ENCODE measurements around the gene OPRD1.
"Not testable (repeated sequence)": the region's sequence is repeated elsewhere in the genome, so short reads cannot be mapped to it uniquely, and the experiment has no call there.

OPRD1 gene

DNA sequence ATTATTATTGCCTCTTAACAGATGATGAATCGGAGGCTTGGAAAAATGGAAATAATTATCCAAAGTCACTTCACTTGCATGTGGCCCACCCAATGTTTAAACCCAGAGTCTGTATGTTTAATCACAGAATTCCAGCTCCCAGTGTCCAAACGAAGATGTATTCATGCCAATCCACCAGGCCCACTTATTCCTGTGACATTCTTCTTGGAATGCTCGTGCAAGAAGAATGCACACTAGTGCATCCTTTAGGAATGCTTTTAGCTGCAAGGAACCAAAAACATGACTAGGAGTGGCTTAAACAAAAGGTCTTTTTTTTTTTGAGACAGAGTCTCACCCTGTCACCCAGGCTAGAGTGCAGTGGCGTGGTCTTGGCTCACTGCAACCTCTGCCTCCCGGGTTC is 8.9 kb upstream of the OPRD1 start:
- DNase-seq = no peak

DNA sequence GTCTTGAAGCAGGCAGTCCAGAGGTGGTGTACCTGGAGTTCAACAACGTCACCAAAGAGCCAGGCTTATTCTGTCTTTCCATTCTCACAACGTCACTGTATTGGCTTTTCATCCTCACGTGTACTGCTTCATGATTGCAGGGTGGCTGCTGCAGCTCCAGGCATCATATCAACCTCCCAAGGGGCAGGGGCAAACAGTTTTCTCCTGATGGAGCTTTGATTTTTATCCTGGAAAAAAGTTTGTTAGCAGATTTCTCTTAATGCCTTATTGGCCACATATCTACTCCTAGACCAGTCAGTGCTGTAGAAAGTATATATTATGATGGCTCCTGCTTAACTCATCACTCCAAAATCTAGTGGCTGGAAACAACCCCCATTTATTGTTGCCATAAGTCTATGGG is 8.3 kb upstream of the OPRD1 start:
- DNase-seq = no peak

DNA sequence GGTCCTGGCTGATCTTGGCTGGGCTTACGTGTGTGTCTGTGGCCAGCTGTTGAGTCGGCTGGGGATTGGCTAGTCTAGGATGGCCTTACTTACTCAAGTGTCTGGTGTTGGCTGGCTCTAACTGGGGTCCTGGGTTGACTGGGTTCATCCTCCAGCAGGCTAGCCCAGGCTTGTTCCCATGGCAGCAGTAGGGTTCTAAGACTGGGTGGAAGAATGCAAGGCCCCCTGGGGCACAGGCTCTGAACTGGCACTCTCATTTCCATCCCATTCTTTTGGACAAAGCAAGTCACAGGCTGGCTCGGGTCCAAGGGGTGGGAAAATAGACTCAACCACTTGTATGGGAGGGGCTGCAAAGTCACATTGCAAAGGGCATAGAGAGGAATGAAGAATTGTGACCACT is 7.9 kb upstream of the OPRD1 start:
- DNase-seq = no peak

DNA sequence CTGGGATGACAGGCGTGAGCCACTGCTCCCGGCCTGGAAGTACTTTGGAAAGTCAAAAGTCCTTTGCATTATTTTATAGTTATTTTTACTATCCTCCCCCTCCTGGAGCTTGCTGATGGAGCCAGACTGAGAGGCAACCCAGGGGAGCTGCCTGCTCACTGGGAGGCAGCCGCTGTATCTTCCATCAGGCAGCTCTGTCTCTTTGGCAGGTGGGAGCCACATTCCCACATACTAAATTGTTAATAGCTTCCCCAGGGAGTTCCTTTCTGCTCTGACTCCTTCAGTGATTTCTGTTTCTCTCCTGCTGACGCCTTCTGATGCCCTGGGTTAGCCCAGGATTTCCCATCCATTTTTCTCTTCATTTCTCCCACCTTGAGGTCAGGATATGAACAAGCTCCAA is 4.9 kb upstream of the OPRD1 start:
- DNase-seq = no peak

DNA sequence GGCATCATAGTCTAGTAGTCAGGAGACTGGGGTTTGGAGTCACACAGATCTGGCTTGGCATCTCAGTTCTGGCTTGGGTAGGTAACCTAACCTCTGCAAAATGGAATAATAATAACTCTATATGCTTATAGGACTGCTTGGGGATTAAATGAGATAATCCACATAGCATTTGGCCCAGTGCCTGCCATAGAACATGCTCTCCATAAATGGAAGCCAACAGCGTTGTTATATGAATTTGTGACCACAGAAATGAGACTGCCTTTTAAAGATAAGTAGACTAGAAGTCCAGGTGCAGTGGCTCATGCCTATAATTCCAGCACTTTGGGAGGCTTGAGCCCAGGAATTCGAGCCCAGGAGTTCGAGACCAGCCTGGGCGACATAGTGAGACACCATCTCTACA is 4.0 kb upstream of the OPRD1 start:
- DNase-seq = no peak

DNA sequence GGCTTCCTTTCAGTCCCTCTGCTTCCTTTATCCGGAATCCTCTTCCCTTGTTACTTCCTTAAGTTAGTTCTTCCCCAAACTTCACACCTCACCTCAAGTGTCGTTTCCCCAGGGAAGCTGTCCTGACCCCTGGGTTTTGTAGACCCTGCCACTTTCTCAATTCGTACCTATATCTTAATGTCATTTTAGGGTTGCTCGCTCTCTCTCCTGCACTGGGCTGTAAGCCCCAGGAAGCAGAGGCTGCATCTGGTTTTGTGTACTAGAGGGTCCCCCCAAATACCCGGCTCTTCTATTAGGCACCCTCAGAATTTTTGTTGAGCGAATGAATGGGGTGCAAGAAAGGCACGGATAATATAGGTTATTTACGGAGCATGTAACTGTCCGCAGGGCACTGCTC is 603 bp upstream of the OPRD1 start:
- no peak for DNase-seq

DNA sequence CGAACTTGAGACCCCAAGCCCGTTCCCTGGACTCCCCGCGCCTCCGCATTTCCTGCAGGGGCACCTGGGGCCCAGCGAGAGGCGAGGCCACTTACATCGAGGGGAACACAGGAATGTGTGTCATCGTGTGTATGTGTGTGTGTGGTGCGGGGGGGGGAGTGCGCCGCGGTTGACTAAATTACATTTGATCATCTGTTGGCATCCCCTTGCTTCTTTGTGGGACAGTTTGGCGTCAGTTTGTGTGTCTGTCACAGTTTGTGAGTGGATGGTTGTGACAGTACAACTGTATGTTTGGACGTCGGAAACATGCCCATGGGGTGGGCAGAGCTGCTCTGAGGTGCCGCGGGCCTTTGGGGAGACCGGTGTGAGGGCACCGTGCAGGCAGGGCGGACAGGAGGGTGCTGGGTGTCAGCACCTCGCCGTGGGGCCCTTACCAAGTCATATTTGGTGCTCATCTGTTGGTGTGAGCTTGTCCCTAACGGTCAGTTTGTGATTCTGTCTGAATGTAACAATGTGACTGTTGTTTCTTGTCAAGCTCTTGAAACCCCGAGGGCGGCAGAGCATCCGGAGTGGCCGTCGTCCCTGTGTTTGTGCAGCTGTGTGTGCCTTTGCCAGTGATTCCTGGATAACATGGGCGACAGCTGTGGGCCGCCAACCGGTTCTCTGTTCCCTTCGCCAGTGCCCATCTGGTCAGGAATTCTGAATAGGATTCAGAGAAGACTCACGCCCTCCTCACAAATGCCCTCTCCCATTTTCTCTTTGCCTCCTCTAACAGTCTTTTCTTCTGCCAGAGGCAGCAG is 899 bp downstream of the OPRD1 start:
- no peak for DNase-seq

DNA sequence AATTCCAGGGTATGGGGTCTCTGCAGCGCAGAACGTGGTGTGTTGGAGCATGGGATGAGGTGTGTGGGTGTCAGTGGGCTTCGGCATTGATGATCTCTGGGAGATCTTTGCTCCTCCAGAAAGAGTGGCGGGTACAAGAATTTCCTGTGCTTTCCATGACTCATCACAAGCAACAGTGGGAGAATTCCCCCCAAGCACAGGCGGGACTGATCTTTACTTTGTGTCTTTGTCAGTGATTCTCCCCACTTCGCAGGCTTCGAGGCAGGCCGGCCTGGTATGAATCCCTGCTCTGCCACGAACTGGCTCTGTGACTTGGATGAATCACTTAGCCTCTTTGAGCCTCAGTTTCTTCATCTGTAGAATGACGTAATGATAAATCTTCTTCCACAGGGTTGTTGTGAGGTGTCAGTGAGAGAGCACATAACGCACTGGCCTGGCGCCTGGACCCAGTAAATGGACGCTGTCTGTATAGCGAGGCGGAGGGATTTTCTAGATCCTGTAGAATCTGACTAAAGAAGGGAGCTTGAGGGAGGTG is 2.0 kb downstream of the OPRD1 start:
- no peak for DNase-seq

DNA sequence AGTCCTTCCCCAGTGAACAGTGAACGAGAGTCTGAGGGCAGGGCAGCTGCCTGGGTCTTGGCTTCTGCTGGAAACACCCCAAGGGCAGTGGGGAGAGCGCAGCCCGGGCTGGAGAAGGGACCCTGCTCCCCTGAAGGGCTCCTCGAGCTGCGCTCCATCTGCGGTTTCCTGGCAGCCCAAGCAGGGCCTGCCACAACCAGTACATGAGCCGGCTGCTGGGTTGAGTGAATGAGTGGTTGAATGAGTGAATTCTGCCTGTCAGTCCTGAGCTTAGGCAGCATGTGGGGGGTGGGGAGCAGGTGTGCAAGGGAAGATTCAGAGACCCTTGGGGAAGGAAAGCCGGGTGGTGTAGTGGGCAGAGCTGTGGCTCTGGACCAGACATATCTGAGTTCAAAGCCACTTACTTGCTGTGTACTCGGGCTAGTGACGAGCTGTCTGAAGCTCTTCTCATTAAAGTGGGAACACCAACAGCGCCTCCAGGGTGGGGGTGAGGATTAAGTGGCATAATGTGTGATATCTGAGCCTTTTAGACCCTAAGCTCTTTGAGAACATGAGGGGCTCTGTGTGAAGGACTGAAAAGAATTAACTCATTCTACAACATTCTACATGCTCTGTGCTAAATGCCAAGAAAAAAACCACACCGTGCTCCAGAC is 3.7 kb downstream of the OPRD1 start:
- peak; percentile 3 for DNase-seq

DNA sequence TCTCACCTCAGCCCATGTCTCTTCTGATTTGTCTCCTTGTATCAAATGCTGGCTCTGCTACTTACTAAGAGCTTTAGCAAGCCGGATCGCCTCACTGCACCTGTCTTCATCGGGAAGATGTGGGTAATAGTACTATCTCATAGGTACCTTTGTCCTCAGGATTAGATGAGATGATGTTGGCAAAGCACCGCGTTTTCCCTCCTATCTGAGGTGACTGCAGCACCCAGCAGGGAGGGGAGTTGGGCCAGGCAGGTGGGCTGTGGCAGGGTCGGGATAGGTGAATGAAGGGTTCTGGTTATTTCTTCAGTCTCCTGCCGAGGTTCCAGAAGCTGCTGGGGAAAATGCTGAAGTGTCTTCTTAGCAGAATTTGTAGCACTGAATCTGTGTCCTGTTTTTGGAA is 5.2 kb downstream of the OPRD1 start:
- no peak for DNase-seq

DNA sequence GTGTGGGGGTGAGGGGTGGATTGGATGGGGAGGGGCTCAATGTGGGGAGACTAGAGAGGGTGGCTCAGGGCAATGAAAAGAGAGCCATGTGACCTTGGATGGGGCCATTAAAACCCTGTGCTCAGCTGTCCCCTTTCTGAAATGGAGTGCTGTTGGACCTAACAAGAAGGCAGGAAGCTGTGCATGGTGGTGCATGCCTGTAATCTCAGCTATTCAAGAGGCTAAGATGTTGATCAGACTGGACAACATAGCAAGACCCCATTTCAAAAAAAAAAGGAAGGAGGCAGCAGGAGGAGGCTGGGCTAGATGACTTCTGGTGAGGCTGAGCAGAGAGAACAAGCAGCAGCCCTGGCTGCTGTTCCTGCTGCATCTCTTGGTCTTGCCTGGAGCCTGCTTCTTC is 7.0 kb downstream of the OPRD1 start:
- DNase-seq = no peak

DNA sequence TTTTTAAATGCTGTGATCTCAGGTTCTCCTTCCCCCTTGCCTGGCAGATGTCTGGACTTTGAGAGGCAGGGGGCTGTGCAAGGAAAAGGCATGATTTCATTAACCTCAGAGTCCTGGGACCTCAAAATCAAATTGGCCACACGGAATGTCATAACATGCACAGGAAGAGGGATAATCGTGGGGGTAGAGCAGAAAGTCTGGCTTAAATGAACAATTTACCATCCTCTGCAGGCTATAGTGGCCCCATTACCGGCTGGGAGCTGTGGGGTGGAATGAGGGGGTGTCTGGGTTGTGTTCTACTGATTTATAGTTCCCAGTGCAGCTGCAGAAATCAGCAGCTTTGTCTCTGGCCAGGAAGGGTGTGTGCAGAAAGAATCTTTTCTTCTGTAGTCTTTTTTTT is 10.8 kb downstream of the OPRD1 start:
- no peak for DNase-seq

DNA sequence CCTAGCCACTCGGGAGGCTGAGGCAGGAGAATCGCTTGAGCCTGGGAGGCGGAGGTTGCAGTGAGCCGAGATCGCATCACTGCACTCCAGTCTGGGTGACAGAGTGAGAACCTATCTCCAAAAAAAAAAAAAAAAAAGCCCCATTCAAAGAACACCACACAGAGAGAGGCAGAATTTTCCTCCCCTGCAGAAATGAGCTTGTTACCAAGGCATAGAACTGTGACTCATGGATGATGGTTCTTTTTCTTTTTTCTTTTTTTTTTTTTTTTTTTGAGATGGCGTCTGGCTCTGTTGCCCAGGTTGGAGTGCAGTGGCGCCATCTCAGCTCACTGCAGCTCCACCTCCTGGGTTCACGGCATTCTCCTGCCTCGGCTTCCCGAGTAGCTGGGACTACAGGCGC is 12.1 kb downstream of the OPRD1 start:
- DNase-seq = not testable (repeated sequence)

DNA sequence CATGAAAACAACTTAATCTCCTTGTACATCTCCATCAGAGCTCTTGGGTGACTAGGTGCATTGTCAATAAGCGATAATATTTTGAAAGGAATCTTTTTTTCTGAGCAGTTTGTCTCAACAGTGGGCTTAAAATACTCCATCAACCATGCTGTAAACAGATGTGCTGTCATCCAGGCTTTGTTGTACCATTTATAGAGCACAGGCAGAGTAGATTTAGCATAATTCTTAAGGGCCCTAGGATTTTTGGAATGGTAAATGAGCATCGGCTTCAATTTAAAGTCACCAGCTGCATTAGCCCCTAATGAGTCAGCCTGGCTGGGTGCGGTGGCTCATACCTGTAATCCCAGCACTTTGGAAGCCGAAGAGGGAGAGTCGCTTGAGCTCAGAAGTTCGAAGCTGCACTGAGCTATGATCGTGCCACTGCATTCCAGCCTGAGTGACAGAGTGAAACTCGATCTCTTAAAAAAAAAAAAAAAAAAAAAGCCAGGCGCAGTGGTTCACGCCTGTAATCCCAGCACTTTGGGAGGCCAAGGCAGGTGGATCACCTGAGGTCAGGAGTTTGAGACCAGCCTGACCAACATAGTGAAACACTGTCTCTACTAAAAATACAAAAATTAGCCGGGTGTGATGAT is 16.4 kb downstream of the OPRD1 start:
- not testable (repeated sequence) for DNase-seq

DNA sequence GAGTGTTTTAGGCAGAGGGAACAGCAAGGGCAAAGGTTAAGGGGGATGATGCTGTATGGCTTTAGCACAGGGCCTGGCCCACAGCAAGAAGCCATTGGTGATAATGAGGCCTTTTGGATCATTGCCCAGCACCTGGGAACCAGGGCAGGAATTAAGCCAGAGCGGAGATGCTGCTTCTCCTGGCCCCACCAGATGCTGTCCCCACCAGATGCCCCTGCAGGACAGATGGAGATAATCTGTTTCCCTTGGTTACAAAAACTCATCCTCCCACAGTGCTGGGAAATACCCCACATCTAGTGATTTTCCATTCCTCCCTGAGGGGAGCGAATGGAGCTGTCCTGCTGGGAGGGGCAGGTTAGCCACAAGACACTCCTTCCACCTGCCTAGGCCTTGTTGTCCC is 18.8 kb downstream of the OPRD1 start:
- DNase-seq = no peak

DNA sequence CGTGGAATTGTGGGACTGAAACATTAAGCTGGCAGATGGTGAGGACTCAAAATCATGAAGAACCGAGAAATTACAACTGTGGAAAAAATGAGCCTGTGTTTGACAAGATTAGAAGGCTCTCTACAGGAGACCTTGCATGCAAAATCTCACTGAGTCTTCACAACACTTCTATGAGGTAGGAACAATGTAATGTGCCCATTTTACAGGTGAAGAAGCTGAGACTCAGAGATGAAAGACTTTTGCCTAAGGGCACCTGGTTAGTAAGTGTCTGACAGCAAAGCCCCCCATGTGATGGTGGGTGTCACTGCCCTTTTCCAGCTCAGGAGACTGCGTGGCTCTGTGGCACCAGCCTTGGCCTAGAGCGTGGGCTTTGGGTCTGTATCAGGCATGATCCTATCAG is 21.0 kb downstream of the OPRD1 start:
- DNase-seq = no peak

DNA sequence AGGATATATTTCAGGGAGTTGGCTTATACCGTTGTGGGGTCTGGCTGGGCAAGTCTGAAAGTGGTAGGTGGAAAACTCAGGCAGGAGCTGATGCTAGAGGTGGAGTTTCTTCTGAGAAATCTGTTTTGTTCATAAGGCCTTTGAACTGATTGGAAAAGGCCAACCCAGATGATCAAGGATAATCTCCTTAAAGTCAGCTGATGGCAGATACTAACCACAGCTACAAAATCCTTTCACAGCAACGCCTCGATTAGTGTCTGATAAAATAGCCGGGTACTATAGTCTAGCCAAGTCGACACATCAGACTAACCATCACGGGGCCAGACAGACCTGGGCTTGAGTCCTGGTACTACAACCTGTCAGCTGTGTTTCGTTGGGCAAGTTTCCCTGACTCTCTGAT is 21.4 kb downstream of the OPRD1 start:
- DNase-seq = no peak

DNA sequence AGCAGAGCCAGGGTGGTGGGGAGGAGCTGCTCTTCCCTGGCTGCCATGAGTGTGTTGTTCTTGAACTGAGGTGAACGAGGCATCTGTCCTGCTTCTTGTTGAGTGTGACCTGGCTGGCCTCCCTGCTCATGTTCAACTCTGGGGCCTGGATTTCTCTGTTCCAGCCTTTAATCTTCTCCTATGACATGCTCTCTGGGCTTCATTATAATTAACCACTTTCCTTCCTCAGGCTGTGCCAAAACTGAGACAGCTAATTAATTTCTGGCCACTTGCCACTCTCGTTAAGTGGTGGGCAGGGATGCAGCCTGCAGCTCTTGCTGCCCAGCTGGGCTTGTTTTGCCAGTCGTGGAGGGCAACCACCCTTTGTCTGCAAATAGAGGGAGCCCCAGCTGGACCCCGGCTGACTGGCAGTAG is 23.3 kb downstream of the OPRD1 start:
- DNase-seq = no peak

DNA sequence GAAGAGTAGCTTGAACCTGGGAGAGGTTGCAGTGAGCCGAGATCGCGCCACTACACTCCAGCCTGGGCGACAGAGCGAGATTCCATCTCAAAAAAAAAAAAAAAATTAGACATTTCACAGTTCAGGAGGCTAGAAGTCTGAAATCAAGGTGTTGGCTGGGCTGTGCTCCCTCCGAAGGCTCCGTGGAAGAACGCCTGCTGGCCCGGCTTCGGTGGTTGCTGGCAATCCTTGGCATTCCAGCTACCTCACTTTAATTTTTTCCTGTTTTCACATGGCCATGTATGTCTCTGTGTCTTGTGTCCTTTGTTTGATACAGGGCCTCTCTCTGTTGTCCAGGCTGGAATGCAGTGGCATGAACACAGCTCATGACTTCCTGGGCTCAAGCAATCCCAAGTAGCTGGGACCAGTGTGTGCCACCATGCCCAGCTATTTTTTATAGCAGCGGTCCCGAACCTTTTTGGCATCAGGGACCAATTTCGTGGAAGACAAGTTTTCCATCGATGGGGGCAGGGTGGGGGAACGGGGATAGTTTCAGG is 24.5 kb downstream of the OPRD1 start:
- no peak for DNase-seq

DNA sequence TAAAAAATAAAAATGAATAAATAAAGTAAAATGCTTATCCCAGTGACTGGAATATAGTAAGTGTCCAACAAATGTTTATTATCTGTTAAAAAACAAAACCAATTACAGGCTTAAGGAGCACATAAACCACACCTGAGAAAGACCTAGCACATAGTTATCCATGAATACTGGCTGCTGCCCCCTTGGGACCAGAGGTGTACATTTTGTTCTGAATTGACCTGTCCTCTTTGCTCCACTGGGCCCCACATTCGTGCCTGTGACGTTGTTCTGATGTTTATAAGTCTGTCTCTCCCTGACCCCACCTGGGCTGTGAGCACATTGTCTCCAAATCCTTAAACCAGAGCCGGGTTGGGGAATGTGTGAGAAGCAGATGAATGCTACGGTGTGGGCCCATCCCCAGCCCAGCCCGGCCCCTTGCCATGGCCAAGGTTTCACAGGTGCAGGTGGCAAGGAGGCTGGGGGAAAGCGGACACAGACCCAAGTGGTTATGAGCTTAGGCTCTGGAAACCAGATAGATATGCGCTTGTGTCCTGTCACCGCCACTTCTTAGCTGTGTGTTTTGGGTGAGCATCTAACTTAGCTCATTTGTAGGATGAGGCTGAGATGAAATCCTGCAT is 29.1 kb downstream of the OPRD1 start:
- no peak for DNase-seq

DNA sequence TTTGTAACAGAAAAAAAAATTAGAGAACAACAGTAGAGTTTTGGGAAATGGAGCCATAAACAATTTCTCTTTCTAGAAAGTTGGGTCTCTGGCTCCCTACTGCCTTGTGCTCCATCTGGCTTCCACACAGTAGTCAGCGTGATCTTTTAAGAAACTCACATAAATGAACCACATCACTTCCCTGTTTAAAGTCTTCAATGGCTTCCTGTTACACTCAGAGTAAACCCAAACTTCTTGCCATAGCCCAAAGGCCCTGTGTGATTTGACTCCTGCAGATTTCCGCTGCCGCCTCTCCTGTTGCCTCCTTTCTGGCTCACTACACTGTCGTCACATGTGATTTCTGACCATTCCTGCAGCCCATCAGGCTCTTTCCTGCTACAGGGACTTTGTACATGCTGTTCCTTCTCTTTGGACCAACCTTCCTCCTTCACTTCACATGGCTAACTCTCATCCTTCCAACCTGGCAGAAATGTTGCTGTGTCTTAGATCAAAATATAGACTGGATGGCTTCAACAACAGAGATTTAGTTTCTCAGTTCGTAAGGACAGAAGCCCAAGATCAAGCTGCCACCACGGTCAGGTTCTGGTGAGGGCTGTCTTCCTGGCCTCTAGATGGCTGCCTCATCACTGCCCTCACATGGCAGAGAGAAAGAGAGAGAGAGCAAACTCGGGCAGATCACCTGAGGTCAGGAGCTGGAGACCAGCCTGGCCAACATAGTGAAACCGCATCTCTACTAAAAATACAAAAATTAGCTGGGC is 34.0 kb downstream of the OPRD1 start:
- DNase-seq = no peak

DNA sequence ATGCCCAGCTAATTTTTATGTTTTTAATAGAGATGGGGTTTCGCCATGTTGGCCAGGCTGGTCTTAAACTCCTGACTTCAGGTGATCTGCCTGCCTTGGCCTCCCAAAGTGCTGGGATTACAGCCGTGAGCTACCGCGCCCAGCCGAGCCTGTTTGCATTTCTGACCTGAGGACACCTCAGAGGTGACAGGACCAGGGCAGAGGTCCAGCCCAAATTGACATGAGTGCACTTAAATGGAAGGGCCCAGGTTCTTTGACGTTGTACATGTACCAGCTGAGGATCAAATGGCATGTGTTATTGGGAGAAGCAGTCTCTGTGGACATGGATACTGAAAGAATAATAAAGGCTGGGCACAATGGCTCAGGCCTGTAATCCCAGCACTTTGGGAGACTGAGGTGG is 35.2 kb downstream of the OPRD1 start:
- not testable (repeated sequence) for DNase-seq

DNA sequence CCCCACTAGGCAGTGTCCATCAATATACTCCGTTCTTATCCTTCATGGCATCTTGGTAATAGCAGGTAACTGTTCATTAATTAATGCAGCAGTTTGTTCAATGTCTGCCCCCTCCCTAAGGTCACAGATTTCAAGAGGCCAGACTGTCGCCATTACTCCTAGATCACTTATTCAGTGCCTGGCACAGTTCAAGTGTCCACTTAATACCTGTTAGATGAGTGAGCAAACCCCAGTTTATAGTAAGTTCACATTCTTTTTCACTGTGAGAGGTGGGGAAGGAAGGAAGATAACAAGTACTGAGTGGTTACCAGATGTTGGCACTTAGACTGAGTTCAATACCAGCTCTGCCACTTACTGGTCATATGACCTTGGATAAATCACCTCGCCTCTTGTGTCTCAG is 36.4 kb downstream of the OPRD1 start:
- DNase-seq = no peak
